CD14-positive monocyte (primary cell): ENCODE data around the gene GGA2. TPM values are rescaled to one million over a fixed set of nuclear protein-coding genes. Genes with fewer than 3 reads are reported as not detected.
"Not testable (repeated sequence)": the region's sequence is repeated elsewhere in the genome, so short reads cannot be mapped to it uniquely, and the experiment has no call there.

Source experiments
- DNase-seq, 3 donors: peaks; one replicate each; pipeline ENCODE4 v3.0.0-alpha.2; 2011 to 2022
- H2AFZ ChIP-seq: 2 replicates; pipeline ENCODE4 v1.6.0; 2012; ENCODE audit warnings: mild to moderate bottlenecking, low read depth, low read length, inconsistent platforms; ENCODE audit not compliant: insufficient read depth, poor library complexity, severe bottlenecking
- H3K27ac ChIP-seq, 2 donors: 1 replicate in 1 of 2; 2 replicates in 1 of 2; pipeline ENCODE4 v1.5.1; 2012 to 2013; ENCODE audit warnings: low read length in 2 of 2, control low read depth in 1 of 2, inconsistent platforms in 1 of 2, low read depth in 1 of 2, mild to moderate bottlenecking in 1 of 2
- H3K27me3 ChIP-seq, 2 donors: one replicate each; pipeline versions ENCODE4 v1.6.0 to v1.6.1; 2011 to 2013; ENCODE audit warnings: low read length in 2 of 2; ENCODE audit not compliant: control insufficient read depth in 2 of 2, insufficient read depth in 2 of 2
- H3K36me3 ChIP-seq, 2 donors: replicated peaks in 1 of 2; 1 replicate in 1 of 2; 2 replicates in 1 of 2; pipeline versions ENCODE4 v1.5.1 to v1.6.1; 2012 to 2013; ENCODE audit warnings: low read length in 2 of 2, control low read depth in 1 of 2, inconsistent platforms in 1 of 2, mild to moderate bottlenecking in 1 of 2; ENCODE audit not compliant: insufficient read depth in 2 of 2, control insufficient read depth in 1 of 2
- H3K4me1 ChIP-seq, 2 donors: 1 replicate in 1 of 2; 2 replicates in 1 of 2; pipeline versions ENCODE4 v1.5.1 to v1.6.1; 2012 to 2013; ENCODE audit warnings: low read length in 2 of 2, control low read depth in 1 of 2, inconsistent platforms in 1 of 2, mild to moderate bottlenecking in 1 of 2, moderate library complexity in 1 of 2; ENCODE audit not compliant: insufficient read depth in 2 of 2, control insufficient read depth in 1 of 2
- H3K4me2 ChIP-seq: replicated peaks from 2 replicates; pipeline ENCODE3; 2012; ENCODE audit warnings: low read length, moderate library complexity, mild to moderate bottlenecking; ENCODE audit not compliant: poor library complexity, severe bottlenecking; ENCODE audit errors: extremely low read depth
- H3K4me3 ChIP-seq, 3 experiments: fragments of 200-600 bp in 1 of 3; sonication (generic) in 1 of 3; replicated peaks in 1 of 3; 1 replicate in 2 of 3; 2 replicates in 1 of 3; pipeline ENCODE4 v1.5.1; 2011 to 2013; ENCODE audit warnings: low read length in 3 of 3, mild to moderate bottlenecking in 3 of 3, control low read depth in 2 of 3, low read depth in 2 of 3, inconsistent platforms in 1 of 3, moderate library complexity in 1 of 3
- H3K79me2 ChIP-seq: 2 replicates; pipeline ENCODE4 v1.6.0; 2012; ENCODE audit warnings: mild to moderate bottlenecking, control low read depth, inconsistent platforms, low read length, moderate library complexity; ENCODE audit not compliant: insufficient read depth
- H3K9ac ChIP-seq: 2 replicates; pipeline ENCODE4 v1.6.0; 2017; ENCODE audit warnings: low read length, mild to moderate bottlenecking; ENCODE audit not compliant: insufficient read depth, poor library complexity, severe bottlenecking
- H3K9me3 ChIP-seq, 2 donors: replicated peaks in 1 of 2; 1 replicate in 1 of 2; 2 replicates in 1 of 2; pipeline versions ENCODE4 v1.5.1 to v1.6.1; 2012 to 2013; ENCODE audit warnings: low read length in 2 of 2, control low read depth in 1 of 2; ENCODE audit not compliant: control insufficient read depth in 1 of 2, insufficient read depth in 1 of 2
- H4K20me1 ChIP-seq: 2 replicates; pipeline ENCODE4 v1.6.0; 2012; ENCODE audit warnings: mild to moderate bottlenecking, low read length, control low read depth, moderate library complexity; ENCODE audit not compliant: insufficient read depth
- H3K27ac Mint-ChIP-seq, 7 donors: one replicate each; pipeline ENCODE4 v1.8.0; 2020; ENCODE audit warnings: mild to moderate bottlenecking in 7 of 7, mixed read lengths in 7 of 7, moderate library complexity in 6 of 7, inconsistent platforms in 2 of 7
- H3K27me3 Mint-ChIP-seq, 3 donors: one replicate each; pipeline ENCODE4 v1.8.0; 2021 to 2022; ENCODE audit warnings: low read depth in 3 of 3, mild to moderate bottlenecking in 3 of 3, mixed read lengths in 3 of 3, moderate library complexity in 3 of 3, inconsistent platforms in 1 of 3
- H3K36me3 Mint-ChIP-seq, 2 donors: one replicate each; pipeline ENCODE4 v1.8.0; 2020; ENCODE audit warnings: mixed read lengths in 2 of 2, inconsistent platforms in 1 of 2, mild to moderate bottlenecking in 1 of 2
- H3K4me1 Mint-ChIP-seq: one replicate; pipeline ENCODE4 v1.8.0; 2020; ENCODE audit warnings: mild to moderate bottlenecking, mixed read lengths
- H3K4me3 Mint-ChIP-seq, 2 donors: one replicate each; pipeline ENCODE4 v1.8.0; 2020; ENCODE audit warnings: mild to moderate bottlenecking in 2 of 2, mixed read lengths in 2 of 2, moderate library complexity in 1 of 2
- H3K9me3 Mint-ChIP-seq, 7 donors: one replicate each; pipeline ENCODE4 v1.8.0; 2020 to 2022; ENCODE audit warnings: mixed read lengths in 7 of 7, mild to moderate bottlenecking in 6 of 7, moderate library complexity in 6 of 7, inconsistent platforms in 2 of 7
- WGBS: methylation state at CpG from one replicate; pipeline ENCODE4 v1.1.5; 2013; ENCODE audit warnings: missing lambda C conversion rate; ENCODE audit not compliant: insufficient coverage; 5-methylcytosine and 5-hydroxymethylcytosine counted together
- intact Hi-C, 2 donors: fragments of 100-400 bp; cut with micrococcal nuclease; formaldehyde crosslinking; loops; one replicate each; pipeline versions ENCODE4 v1.15.0 to v1.15.1; 2023
- polyA plus RNA-seq, 3 donors: library from polyadenylated mRNA; depleted of rRNA in 1 of 3; unstranded in 2 of 3; stranded (reverse) in 1 of 3; fragments of 300-500 nt in 2 of 3; fragments of >200 nt in 1 of 3; fragmentation: Illumina TruSeq in 2 of 3; gene quantifications; 1 replicate in 2 of 3; 2 replicates in 1 of 3; pipeline ENCODE4 v1.2.3, GENCODE V29; 2012 to 2021
- TF ChIP-seq, protein P1 (sequence below): fragments of 200-600 bp; IDR thresholded peaks from one replicate; pipeline ENCODE4 v1.8.0; 2022; ENCODE audit warnings: antibody characterized with exemption, mild to moderate bottlenecking

The GGA2 gene
- polyA plus RNA-seq, 3 donors = 37.5 to 55.4 (median 49.5) TPM

DNA sequence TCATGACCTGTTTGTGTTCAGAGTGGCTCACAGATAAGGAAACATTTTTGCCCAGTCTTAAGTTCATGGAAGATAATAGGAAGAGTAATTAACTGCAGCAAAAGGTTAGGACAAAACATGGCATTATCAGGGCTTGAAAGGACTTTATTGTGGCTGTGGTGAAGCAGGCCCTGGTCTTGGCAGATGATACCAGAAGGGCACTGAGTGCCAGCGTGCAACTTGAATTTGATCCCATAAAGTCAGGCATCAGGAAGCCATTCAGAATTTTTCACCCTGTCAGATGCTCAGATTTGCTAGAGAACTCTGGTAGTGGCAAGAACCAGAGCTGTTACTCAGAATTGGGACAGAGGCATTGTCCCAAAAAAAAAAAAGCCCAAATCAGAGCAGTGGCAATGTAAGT, 46.1 kb downstream of the GGA2 start:
- no peak for DNase-seq
- Mint-ChIP-seq H3K36me3 (peaks cover 52 to 61% of the 10 kb centered on the region in 2 donors), H3K4me3 (no peak overlapping the region), H3K27ac (peak overlapping the region in 1 of 7 donors; percentile 5), H3K27me3 (no peaks in the 10 kb centered on the region), H3K9me3 (peaks cover 0 to 1% (median 0%) of the 10 kb centered on the region in 7 donors), H3K4me1 (no peaks in the 10 kb centered on the region)
- no peaks in the 10 kb centered on the region for H3K9me3 ChIP-seq
- H3K36me3 ChIP-seq = peaks cover 35 to 58% of the 10 kb centered on the region in 2 donors
- H4K20me1 ChIP-seq = no peaks in the 10 kb centered on the region
- no peak overlapping the region for H3K27ac ChIP-seq
- intact Hi-C loops = no loop called here
- H3K4me3 ChIP-seq = no peak overlapping the region
- H3K4me1 ChIP-seq = no peaks in the 10 kb centered on the region
- WGBS = 88% methylated on average over 1 of the region's 1 CpG
- TF ChIP-seq, protein P1, sequence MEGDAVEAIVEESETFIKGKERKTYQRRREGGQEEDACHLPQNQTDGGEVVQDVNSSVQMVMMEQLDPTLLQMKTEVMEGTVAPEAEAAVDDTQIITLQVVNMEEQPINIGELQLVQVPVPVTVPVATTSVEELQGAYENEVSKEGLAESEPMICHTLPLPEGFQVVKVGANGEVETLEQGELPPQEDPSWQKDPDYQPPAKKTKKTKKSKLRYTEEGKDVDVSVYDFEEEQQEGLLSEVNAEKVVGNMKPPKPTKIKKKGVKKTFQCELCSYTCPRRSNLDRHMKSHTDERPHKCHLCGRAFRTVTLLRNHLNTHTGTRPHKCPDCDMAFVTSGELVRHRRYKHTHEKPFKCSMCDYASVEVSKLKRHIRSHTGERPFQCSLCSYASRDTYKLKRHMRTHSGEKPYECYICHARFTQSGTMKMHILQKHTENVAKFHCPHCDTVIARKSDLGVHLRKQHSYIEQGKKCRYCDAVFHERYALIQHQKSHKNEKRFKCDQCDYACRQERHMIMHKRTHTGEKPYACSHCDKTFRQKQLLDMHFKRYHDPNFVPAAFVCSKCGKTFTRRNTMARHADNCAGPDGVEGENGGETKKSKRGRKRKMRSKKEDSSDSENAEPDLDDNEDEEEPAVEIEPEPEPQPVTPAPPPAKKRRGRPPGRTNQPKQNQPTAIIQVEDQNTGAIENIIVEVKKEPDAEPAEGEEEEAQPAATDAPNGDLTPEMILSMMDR = no peak
- no peak overlapping the region for H3K4me2 ChIP-seq
- no peaks in the 10 kb centered on the region for H3K79me2 ChIP-seq
- no peaks in the 10 kb centered on the region for H3K27me3 ChIP-seq
- H2AFZ ChIP-seq = no peak overlapping the region
- H3K9ac ChIP-seq = no peak overlapping the region

DNA sequence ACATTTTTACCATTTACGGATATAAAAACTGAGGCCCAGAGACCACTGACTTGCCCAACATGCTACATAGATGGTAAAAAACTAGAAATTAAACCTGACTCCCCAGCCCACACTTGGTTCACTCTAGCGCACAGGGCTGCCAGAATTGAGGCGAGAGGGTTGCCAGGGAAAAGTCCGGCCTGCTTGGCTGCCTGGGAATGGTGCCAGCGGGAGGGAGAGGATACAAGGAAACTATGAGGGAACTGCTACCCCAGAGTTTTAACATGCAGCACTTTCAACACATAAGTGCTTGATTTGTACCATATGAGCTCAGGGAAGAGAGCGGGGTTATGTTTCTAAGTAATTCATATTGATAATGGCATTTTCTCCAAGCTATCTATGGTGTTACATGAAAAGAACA, 47.3 kb downstream of the GGA2 start:
- WGBS = no CpG with 5 or more reads among the region's 6 CpGs
- peak overlapping the region in 1 of 7 donors; percentile 12 for H3K27ac Mint-ChIP-seq

More for the DNA sequence above, 47.3 kb downstream of the GGA2 start:
- intact Hi-C loops, DNase-seq, H3K4me3 Mint-ChIP-seq, H3K79me2 ChIP-seq, H2AFZ ChIP-seq, H3K27ac ChIP-seq, H3K27me3 ChIP-seq, H4K20me1 ChIP-seq, H3K9me3 Mint-ChIP-seq, H3K4me3 ChIP-seq, H3K27me3 Mint-ChIP-seq, H3K4me1 ChIP-seq, H3K9me3 ChIP-seq, H3K4me2 ChIP-seq, H3K4me1 Mint-ChIP-seq, H3K9ac ChIP-seq: not testable (repeated sequence)
- H3K36me3 ChIP-seq = peaks cover 28 to 46% of the 10 kb centered on the region in 2 donors
- peaks cover 40 to 49% of the 10 kb centered on the region in 2 donors for H3K36me3 Mint-ChIP-seq
